HG03196 (cell line): ENCODE results near the gene KCNIP4.

Experiments used
- ATAC-seq: cut with Tn5 transposase; IDR thresholded peaks from one replicate; pipeline ENCODE4 v1.9.1; 2021; ENCODE audit not compliant: unreplicated experiment

Gene KCNIP4

DNA sequence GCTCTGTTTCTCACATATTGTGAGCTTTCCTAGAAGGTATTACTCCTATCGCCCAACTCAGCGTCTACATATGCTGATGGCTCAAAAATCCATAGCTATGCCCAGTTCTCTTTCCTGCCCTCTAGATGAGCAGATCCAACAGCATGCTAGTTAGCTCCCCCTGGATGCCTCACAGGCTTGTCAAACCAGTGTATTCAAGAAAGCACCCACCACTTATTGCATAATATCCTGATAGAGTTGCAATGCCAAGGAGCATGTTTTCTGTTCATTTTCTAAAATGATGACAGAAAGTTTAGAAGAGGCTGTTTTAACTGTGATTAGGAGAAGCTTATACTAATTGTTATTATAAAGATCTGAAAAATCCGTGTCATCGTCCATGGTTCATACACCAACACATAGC is 1250.2 kb downstream of the KCNIP4 start:
- ATAC-seq = no peak

DNA sequence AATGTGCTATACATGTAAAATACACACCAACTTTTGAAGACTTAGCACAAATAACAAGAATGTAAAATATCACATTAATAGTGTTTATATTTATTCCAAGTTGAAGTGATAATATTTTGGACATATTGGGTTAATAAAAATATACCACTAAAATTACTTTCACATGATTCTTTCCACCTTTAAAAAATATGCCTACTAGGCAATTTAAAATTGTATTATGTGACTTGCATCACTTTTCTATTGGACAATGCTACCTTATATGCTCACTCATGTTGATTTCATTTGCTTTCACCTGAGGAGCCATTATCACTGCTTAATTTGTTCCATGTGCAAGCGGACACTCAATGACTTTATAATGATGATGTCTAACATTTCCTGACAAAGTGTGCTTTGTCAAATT is 1251.8 kb downstream of the KCNIP4 start:
- ATAC-seq = no peak

DNA sequence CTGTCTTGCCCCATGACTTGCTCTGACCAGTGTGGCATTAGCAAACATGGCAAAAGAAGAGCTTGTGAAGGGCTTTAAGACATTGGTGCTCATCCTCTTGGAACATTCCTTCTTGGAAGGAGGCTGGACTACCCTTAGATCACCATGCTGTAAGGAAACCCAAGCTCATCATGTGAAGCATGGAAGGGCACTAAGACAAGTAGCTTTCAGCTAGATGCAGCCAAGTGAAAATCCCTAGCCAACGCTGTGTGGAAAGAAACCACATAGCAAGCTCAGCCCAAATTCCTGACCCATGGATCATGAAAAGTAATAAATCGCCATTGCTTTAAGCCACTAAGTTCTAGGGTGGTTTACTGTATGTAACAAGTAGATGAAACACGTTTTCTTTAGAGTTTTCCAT is 1260.7 kb downstream of the KCNIP4 start:
- ATAC-seq = no peak

DNA sequence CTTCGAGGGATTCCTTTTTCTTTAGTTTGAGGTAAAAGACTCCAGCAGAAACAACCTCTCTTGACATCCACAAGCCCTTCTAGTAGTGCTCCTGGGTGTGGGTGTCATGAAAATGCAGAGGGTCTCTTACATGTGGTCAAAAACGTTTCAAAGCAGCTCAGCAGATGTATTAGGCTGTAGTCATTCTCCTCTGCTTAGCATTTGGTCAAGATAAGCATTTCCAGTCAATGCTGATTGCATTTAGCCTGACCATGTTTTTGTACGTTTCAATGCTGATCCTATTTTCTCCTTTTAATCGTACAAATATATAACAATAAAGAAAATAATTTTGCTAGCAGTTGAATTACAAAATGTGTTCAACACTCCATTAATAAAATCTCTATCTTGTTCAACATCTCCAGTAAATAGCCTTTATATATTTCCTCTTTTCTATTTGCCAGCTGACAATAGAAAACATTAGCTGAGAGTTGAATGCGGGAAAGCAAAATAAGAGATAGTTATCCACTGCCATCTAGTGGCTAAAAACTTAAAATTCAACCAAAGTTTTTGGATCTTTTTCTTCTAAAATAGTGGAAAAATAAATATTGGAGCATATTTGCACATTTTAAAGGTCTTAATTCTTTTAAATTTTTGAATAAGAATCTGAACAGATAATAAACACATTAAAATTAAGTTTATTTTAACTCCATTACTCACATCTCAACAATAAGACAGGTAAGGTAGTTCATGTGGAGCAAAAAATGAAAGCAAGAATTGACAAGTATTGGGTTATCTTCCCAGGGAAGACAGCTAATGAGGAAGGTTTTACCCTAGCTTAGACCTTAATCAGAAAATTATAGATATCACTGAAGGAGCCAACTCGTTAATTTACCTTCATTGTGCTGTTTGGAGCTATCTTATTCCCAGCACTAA is 1263.5 kb downstream of the KCNIP4 start:
- no peak for ATAC-seq

DNA sequence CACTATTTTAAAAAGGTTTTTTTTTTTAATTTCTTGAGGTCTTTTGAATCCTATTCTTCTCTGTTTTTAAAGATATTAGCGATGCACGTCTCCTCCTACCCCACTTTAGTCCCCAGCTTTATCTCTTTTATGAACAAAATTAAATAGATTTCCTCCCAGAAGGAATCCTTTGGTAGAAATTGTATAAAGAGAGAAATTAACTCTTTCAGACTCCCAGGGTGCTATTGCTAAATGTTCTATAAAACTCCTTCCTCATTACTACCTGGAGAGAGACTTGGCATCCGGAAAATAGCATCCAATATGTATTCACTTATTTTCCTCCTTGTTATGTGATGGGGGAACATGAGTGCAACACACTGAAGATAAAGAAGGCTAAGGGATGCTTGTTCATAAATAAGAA is 1264.8 kb downstream of the KCNIP4 start:
- no peak for ATAC-seq

DNA sequence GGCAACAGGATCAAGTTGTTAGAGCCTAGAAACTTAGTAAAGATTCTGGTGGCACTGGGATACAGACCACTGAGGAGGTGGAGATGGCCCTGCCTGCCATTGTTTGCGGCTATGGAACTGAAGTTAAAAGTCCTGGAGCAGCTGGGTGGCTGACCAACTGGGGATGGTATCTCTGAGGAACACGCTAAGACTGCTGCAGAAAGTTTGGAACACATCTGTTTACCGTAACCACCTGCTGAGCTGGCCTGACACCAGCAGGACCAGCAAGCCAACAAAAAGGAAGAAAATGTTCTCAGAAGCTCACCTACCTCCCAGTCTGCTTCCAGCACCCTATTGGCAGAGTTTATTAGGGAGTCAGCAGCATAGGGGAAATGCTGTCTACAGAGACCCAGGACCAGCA is 1265.7 kb downstream of the KCNIP4 start:
- no peak for ATAC-seq

DNA sequence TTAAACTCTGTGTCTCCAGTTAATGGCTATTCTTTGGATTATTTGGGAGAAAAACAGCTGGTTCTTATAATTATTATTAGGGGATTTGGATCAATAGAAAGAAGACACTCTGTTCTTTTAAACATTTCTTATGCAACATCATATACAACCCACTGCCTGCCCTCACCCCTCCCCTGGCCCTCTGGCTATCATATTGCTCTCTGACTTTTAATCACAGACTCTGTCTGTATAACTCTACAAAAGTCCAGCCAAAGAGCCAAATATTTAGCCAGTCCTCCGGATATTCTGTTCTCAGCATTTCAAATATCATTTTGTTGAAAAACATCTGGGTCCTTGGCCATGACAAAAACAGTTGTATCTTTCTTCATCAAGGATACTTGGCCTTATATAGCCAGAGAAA is 1267.3 kb downstream of the KCNIP4 start:
- no peak for ATAC-seq

DNA sequence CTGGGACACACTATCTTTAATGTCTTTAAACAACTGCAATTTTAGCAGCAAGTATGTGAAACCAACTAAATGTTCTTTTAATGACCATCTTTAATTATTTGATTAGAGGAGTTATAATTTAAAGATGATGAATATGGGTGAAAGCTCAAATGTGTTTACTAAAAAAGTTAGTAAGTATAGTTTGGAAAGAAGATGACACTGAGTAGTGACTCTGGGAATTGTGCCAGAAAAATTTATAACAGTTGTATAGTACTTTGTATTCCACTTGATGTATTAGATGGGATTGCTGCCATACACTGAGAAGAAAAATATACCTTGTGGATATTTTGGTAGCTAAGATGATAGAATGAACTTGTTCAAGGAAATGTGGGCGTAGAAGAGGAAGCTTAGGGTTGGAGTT is 1267.8 kb downstream of the KCNIP4 start:
- ATAC-seq = no peak

DNA sequence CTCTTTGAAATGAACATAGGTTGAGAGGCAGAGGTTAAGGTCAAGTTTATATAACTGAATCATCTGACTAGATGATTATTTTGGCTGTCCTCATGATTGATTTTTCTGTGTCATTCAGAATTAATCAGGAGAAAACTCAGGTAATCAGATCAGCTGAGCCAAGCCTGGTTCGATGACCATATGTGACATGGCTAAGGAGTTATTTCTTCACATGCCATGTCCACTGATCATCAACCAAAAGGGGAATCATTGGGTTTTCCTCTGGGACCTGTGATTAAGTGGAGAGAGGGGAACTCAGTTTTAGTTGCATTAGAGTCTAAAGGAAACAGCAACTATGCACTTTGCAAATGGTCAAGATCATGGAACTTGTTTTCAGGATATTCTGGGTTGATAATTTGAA is 1268.6 kb downstream of the KCNIP4 start:
- ATAC-seq = no peak
